ENCODE results near the gene ADGRL3.

Gene ADGRL3

DNA sequence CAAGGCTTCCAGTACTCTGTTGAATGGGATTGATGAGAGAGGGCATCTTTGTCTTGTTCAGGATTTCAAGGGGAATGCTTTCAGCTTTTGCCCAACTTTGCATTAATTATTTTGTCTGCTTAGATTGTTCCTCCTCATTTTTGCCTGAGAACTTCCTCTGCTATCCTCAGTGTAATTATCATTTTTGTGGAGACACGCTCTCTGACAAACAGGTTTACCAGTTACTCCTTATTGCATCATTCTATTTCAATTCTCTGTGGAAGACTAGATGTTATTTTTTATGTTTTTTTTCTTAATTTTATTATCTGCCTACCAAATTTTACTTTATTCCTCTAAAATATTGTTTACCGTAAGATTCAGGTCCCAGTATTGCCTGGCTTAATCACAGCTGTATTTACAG lies 349.2 kb downstream of the ADGRL3 start:
- in situ Hi-C loops (cut with HindIII; ENCODE audit: low sequenced_read_pairs), result no loop called here
- no peak for DNase-seq (ENCODE audit: low read depth)
- no peak overlapping the region for H3K4me3 ChIP-seq (ENCODE audit: low read depth, low read length)
- TF ChIP-seq, protein P1, sequence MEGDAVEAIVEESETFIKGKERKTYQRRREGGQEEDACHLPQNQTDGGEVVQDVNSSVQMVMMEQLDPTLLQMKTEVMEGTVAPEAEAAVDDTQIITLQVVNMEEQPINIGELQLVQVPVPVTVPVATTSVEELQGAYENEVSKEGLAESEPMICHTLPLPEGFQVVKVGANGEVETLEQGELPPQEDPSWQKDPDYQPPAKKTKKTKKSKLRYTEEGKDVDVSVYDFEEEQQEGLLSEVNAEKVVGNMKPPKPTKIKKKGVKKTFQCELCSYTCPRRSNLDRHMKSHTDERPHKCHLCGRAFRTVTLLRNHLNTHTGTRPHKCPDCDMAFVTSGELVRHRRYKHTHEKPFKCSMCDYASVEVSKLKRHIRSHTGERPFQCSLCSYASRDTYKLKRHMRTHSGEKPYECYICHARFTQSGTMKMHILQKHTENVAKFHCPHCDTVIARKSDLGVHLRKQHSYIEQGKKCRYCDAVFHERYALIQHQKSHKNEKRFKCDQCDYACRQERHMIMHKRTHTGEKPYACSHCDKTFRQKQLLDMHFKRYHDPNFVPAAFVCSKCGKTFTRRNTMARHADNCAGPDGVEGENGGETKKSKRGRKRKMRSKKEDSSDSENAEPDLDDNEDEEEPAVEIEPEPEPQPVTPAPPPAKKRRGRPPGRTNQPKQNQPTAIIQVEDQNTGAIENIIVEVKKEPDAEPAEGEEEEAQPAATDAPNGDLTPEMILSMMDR (IDR thresholded peaks at IDR 0.05; ENCODE audit: low read depth, low read length, missing control alignments), result no peak

DNA sequence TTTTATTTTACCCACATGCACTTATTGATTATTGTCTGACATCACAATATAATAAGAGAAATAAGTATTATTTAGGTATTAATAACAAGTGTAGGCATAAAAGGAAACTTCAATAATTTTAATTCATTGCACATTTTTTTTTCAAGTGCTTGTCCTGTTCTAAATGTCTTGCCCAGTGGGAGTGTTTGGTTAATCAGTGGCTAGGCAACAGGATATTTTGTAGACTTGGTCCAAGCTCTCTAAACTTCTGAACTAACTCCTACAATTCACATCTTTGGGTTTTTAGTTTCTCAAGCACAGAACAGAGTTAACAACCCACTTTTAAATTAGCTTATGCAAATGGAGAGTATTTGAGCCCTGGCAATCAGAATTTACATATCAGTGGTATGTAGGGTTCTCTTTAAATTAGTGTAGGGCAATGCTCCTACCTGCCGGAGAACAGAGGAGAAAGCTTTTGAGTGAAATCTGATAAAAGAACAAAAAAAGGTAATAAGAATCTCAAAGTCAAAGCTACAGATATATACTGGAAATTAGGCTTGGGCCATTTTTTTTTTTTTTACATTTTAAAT lies 353.5 kb downstream of the ADGRL3 start:
- TF ChIP-seq, protein P1 (IDR thresholded peaks at IDR 0.05; ENCODE audit: low read depth, low read length, missing control alignments), result no peak
- H3K4me3 ChIP-seq (ENCODE audit: low read depth, low read length), result no peak overlapping the region
- in situ Hi-C loops (cut with HindIII; ENCODE audit: low sequenced_read_pairs), result no loop called here
- no peak for DNase-seq (ENCODE audit: low read depth)

DNA sequence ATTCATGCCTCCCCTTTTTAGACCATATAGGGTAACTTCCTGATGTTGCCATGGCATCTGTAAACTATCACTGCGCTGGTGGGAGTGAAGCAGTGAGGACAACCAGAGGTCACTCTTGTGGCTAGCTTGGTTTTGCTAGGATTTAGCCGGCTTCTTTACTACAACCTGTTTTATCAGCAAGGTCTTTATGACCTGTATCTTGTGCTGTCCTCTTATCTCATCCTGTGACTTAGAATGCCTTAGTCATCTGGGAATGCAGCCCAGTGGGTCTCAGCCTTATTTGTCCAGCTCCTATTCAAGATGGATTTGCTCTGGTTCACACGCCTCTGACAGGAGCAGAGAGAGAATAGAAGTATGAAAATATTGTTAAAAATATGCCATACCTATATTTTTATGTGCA lies 355.7 kb downstream of the ADGRL3 start:
- DNase-seq (ENCODE audit: low read depth), result peak; percentile 5
- TF ChIP-seq, protein P1 (IDR thresholded peaks at IDR 0.05; ENCODE audit: low read depth, low read length, missing control alignments), result no peak
- no peak overlapping the region for H3K4me3 ChIP-seq (ENCODE audit: low read depth, low read length)
- in situ Hi-C loops (cut with HindIII; ENCODE audit: low sequenced_read_pairs), result no loop called here

DNA sequence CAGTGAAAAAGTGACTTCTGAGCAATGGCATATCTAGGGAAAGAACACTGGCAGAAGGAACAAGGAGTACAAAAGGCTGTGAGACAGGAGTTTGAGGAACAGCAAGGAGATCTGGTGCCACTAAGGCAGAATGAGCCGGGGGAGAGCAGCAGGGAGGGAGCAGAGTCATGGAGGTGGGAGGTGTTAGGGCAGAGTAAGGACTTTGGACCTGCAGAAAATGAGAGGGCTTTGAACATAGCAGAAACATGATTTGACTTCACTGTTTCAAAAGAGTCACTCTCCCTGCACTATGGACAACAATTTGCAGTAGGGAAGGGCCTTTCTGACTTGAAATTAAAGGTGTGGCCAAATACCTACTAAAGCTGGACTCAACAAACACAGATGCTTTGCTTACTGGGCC lies 356.2 kb downstream of the ADGRL3 start:
- in situ Hi-C loops (cut with HindIII; ENCODE audit: low sequenced_read_pairs), result no loop called here
- no peak overlapping the region for H3K4me3 ChIP-seq (ENCODE audit: low read depth, low read length)
- DNase-seq (ENCODE audit: low read depth), result no peak
- TF ChIP-seq, protein P1 (IDR thresholded peaks at IDR 0.05; ENCODE audit: low read depth, low read length, missing control alignments), result no peak

DNA sequence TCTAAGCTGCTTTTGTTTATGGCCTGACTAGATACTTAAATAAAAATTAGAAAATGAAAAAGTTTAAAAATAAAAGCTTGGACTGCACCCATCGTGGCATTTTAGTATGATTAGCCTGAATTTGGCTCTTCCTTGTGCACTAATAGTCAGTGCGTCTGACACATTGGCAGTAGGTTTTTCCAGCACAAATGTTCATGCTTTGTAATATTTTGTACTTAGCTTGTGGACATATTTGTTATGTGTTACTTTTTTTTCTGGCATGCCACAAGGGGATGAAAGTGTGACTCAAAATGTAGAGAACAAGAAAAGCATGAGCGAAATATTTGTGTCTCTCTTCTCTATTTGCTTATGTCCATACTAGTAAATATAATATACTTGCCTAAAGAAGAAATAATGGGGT lies 359.3 kb downstream of the ADGRL3 start:
- TF ChIP-seq, protein P1 (IDR thresholded peaks at IDR 0.05; ENCODE audit: low read depth, low read length, missing control alignments), result no peak
- in situ Hi-C loops (cut with HindIII; ENCODE audit: low sequenced_read_pairs), result no loop called here
- DNase-seq (ENCODE audit: low read depth), result no peak
- no peak overlapping the region for H3K4me3 ChIP-seq (ENCODE audit: low read depth, low read length)

DNA sequence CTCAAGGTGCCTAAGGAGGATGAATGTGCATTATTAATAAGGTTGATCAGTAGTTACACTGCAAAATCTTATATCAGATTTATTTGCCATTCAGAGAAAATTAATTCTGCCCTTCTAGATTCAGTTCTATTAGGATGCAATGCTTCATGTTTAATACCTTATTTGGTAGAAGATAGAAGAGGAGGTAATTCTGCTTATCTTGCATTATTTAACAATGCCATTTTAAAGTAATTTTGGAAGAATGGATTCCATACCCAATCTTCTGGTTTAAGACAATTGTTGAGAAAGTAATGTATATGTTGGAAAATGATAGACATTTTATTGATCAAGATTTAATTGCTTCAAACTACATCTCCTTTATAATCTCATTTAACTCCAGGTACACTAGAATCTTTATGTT lies 360.9 kb downstream of the ADGRL3 start:
- in situ Hi-C loops (cut with HindIII; ENCODE audit: low sequenced_read_pairs), result no loop called here
- DNase-seq (ENCODE audit: low read depth), result no peak
- TF ChIP-seq, protein P1 (IDR thresholded peaks at IDR 0.05; ENCODE audit: low read depth, low read length, missing control alignments), result no peak
- no peak overlapping the region for H3K4me3 ChIP-seq (ENCODE audit: low read depth, low read length)
